Lower leg skin (tissue), 4 donors: ENCODE data around the gene RAB3GAP1. TPM values are rescaled to one million over a fixed set of nuclear protein-coding genes. Genes with fewer than 3 reads are reported as not detected.
"Not testable (repeated sequence)": the region's sequence is repeated elsewhere in the genome, so short reads cannot be mapped to it uniquely, and the experiment has no call there.

Experiments
- DNase-seq, 2 donors: peaks; one replicate each; pipeline ENCODE4 v3.0.0-alpha.2; 2019; ENCODE audit warnings: low spot score in 2 of 2
- H3K4me3 ChIP-seq: fragments of 200-600 bp; sonication (generic); 2 replicates; pipeline ENCODE4 v1.5.1; 2017; ENCODE audit warnings: mild to moderate bottlenecking, low read depth; ENCODE audit not compliant: poor library complexity, severe bottlenecking
- CTCF ChIP-seq, 3 donors: fragments of 450-650 bp; IDR thresholded peaks; one replicate each; pipeline ENCODE4 v1.5.1; 2016; ENCODE audit warnings: antibody characterized with exemption in 3 of 3, mild to moderate bottlenecking in 3 of 3, moderate library complexity in 2 of 3
- POLR2A ChIP-seq, 2 donors: fragments of 450-650 bp; IDR thresholded peaks; one replicate each; pipeline ENCODE4 v1.6.1; 2016 to 2017; ENCODE audit warnings: antibody characterized with exemption in 2 of 2, mild to moderate bottlenecking in 1 of 2, moderate library complexity in 1 of 2
- WGBS, 2 donors: methylation state at CpG; one replicate each; pipeline ENCODE4 v1.1.5; 2018; 5-methylcytosine and 5-hydroxymethylcytosine counted together
- intact Hi-C: fragments of 100-400 bp; cut with DNase I; formaldehyde crosslinking; loops from one replicate; pipeline ENCODE4 v1.15.0; 2023; ENCODE audit warnings: low total_unique reads
- total RNA-seq, 4 donors: library from RNA; depleted of rRNA; stranded (reverse); fragments of >200 nt; gene quantifications; one replicate each; pipeline ENCODE4 v1.1.0, GENCODE V29; 2016

Gene RAB3GAP1
- total RNA-seq, 4 donors from 2014 or later, result 50.8 to 57.5 (median 52.4) TPM

GRCh38 chr2:135121016-135121657, 69.0 kb downstream of the RAB3GAP1 start:
- DNase-seq, result no peak
- WGBS, 2 donors, result 96 to 100% methylated on average over 2 of the region's 2 CpGs

GRCh38 chr2:135121658-135122039, 69.6 kb downstream of the RAB3GAP1 start:
- DNase-seq, H3K4me3 ChIP-seq, intact Hi-C loops: not testable (repeated sequence)
- 91 to 94% methylated on average over 6 of the region's 6 CpGs for WGBS, 2 donors

More at GRCh38 chr2:135121016-135121657, 69.0 kb downstream of the RAB3GAP1 start:
- intact Hi-C loops, result no loop called here
- no peak for TF ChIP-seq POLR2A (IDR thresholded peaks at IDR 0.05)
- no peak for TF ChIP-seq CTCF (IDR thresholded peaks at IDR 0.05)
- no peak overlapping the region for H3K4me3 ChIP-seq

GRCh38 chr2:135124924-135125886, 73.1 kb downstream of the RAB3GAP1 start:
- 94 to 96% methylated on average over 1 of the region's 1 CpG for WGBS, 2 donors
- intact Hi-C loops, result no loop called here
- DNase-seq, result no peak
- H3K4me3 ChIP-seq, result no peak overlapping the region
- TF ChIP-seq CTCF (IDR thresholded peaks at IDR 0.05) (no peak), POLR2A (IDR thresholded peaks at IDR 0.05) (no peak)

GRCh38 chr2:135125940-135126339, 73.8 kb downstream of the RAB3GAP1 start:
- 97 to 98% methylated on average over 2 of the region's 2 CpGs for WGBS, 2 donors
- TF ChIP-seq CTCF (IDR thresholded peaks at IDR 0.05) (no peak), POLR2A (IDR thresholded peaks at IDR 0.05) (no peak)
- DNase-seq, result no peak
- intact Hi-C loops, result no loop called here
- no peak overlapping the region for H3K4me3 ChIP-seq

- H3K4me3 ChIP-seq, result no peak overlapping the region
- 94 to 97% methylated on average over 2 of the region's 2 CpGs for WGBS, 2 donors
- no peak for TF ChIP-seq POLR2A (IDR thresholded peaks at IDR 0.05)
- no peak for TF ChIP-seq CTCF (IDR thresholded peaks at IDR 0.05)
- intact Hi-C loops, result no loop called here
- DNase-seq, result no peak
Measured at GRCh38 chr2:135130751-135131150, 78.7 kb downstream of the RAB3GAP1 start.

GRCh38 chr2:135132314-135132713, 80.2 kb downstream of the RAB3GAP1 start:
- no peak overlapping the region for H3K4me3 ChIP-seq
- TF ChIP-seq POLR2A (IDR thresholded peaks at IDR 0.05), result no peak
- no peak for TF ChIP-seq CTCF (IDR thresholded peaks at IDR 0.05)
- DNase-seq, result no peak
- whole genome bisulfite sequencing, 2 donors, result 88 to 98% methylated on average over 1 of the region's 1 CpG
- intact Hi-C loops, result no loop called here
